ENCODE data around the gene CASTOR1.

Gene CASTOR1

DNA sequence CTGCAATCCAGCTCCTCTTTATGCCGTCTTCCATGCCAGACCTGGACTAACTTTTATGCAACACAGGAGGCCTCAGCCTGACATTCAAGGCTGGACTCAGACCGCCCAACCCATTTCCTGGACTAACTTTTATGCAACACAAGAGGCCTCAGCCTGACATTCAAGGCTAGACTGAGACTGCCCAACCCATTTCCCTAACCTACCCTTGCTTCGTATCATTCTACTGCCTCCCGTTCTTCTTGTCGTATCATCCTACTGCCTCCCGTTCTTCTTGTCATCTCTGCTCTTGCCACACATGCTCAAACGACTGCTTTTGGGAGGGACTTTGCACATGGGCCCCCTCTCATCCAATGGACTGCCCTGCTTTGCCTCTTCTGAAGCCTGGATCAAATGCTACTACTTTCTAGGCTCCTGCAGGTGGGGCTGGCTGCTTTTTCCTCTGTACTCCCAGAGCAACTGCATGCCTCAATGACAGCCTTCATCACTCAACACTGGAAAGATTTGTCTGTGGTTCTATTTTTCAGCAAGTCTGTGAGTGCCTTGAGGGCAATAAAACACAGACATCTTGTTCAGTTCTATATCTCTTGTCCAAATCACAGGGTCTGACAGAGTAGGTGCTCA lies 29.6 kb upstream of the CASTOR1 start:
- no peak for DNase-seq

DNA sequence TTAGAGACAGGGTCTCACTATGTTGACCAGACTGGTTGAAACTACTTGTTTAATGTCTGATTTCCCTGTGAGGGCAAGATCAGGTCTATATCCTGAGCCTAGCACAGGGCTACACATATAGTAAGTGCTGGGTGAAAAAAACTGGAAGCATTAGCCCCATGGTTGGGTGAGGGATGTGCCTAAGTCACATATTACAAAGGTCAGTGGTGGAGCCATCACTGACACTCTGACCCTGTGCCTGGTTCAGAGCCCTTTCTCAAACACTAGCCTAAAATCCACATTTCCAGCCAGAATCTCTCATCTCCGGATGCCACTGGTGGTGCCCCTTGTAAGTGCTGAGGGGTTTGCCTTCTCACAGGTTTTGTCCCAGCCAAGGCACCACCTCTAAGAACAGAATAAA lies 28.5 kb upstream of the CASTOR1 start:
- no peak for DNase-seq

- DNase-seq = no peak
Observed at GRCh38 chr22:30315962-30316576, 26.8 kb upstream of the CASTOR1 start.

DNA sequence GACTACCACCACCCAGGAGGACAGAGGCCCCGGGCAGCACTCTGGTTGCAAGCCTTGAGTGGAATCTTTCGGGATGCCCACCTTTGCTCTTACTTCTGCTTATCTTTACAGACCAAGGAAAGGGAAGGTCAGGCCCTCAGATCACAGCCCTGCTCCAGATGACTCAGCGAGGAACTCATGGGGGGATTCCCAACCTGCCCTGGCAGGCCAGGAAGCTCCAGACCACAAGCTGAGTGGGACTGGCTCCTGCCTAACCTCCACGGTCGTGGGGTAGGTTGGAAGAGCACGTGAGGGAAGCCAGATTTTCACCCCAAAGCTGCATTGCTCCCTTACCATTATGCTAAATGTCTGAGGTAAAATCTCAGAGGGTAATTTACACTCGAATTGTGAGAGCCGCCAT lies 25.6 kb upstream of the CASTOR1 start:
- DNase-seq = no peak

- no peak for DNase-seq
Observed at GRCh38 chr22:30313527-30314363, 24.4 kb upstream of the CASTOR1 start.

DNA sequence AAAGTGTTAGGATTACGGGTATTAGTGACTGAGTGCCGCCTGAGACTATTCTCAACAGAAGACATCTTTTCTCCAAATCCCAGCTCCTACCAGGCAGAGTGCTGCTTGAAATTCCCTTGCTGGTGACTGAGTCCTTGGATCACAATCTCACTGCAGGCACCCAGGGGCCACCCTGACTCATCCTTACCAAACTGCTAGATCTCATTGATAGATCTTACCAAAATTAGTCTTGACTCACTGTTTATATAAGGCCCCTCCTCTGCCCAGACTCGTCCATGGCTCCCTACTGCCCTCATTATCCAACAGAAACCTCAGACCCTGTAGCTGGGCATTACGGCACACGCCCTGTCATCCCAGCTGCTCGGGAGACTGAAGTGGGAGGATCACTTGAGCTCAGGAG lies 22.7 kb upstream of the CASTOR1 start:
- DNase-seq = no peak

DNA sequence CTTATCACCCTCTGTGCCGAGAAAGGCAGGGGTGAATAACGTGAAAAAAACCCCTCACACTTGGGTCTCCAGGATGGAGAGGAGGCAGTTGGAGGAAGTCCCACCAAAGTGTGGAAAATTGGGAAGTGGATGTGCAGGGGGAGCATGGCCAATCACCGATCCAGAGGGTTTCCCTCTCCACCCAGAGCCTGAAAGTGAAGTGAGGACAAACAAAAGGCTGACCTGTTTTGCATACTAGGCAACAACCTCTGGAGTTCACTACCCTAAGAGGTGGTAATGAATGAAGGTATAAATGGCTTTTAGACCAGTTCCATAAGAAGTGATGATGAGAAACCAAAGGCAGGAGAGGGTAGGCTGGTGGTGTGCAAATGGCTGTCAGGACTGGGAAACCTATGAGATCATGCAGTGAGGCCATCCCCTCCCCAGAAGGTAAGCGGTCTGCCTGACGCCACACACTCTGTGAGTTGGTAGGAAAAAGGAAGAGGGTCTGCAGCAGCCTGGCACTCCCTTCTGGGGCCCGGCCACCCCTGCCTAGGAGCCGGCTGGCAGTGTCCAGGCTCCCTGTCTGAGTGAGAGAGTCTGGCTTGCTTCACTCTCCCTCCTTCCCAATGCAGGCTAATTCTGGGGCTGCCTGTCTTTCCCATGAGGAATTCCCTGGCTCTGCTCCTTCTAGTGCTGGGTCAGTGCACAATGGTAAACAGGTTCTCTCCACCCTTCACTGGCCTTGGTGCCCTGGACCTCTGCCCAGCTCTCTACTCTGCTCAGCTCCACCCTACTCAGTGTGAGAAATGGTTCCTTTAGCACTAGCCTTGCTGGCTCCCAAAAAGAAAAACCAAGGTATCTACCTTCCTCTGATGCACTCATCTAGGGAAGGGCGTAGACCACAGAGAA lies 21.8 kb upstream of the CASTOR1 start:
- DNase-seq = no peak

DNA sequence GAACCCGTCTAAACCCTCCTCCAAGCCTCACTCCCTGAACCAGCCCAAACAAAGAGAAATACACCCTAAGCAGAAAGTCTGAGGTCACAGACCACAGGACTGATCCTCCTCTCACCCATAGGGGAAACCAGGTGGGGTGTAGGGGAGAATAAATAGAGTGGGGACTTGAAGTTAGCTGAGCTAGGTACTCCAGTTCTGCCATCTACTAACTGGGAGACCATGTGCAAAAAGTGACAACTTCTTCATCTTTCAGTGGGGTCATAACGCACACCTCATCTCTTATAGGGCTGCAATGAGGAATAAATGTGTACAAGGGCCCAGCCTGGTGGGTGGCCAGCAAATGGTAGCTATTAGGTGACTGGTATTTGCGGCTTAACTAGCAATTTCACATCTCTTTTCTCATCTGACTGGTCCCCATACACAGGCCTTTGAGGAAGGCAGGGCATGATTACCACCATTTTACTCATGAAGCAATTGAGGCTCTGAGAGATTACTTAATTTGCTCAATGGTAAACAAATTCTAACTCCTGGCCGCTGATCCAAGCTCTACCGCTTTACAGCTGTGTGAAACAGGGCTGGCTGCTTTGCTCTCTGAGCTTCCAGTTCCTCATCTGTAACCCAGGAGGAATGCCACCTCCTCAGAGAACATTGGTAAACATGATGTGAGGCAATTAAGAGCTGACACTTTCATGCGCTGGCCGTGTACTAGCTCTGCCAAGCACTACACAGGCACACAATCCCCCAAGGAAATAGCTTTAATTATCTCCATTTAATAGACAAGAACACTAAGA lies 20.8 kb upstream of the CASTOR1 start:
- DNase-seq = no peak

DNA sequence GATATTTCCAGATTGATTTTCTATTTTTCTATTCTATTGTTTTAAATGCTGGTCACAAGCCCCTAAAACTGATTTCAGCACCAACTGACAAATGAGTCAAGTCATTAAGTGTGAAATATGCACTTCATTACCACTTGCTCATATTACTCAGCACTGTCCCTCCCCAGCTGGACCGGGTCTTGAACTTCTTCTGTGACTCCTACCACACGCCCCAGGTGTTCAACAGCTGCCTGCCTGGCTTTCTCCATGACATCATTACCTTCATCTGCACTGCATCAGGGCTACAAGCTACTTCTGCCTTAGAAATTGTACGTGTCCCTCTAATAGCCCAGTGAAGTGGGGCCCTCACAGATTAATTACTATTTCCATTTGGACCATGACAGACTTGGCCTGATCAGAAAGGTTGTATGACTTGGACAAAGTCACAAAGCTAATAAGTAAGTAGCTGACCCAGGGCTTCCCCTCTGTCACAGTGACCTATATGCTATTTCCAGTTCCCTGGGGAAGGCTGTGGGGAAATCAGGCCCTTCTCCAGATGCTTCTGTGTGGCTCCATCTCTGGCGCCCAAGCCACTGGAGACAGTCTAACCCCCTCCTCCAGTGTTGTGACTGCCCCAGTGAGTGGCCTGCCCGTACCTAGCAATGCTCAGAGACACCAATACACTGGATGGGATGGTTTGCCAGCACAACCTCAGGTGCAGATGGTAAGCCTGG lies 19.4 kb upstream of the CASTOR1 start:
- DNase-seq = no peak

GRCh38 chr22:30308093-30308492 lies 18.8 kb upstream of the CASTOR1 start:
- no peak for DNase-seq

- no peak for DNase-seq
Observed at GRCh38 chr22:30307041-30307574, 17.8 kb upstream of the CASTOR1 start.

DNA sequence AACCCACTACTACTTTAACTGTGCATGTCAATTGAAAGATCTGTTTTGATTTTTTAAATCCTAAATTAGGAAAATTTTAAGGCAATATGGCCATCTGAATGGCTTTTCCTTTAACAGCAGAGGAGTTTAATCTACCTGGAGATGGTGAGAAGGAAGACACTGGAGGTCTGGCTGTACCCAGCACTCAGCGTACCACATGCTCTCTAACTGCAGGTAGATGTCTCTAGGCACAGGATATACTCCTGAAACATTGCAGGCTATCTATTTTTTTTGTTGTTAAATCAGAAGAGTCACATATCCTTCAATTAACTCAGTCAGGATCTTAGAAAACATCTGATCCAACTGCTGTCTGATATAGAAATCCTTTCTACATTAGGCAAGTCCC lies 17.3 kb upstream of the CASTOR1 start:
- DNase-seq = no peak

- DNase-seq = no peak
Observed at GRCh38 chr22:30305906-30306626, 16.8 kb upstream of the CASTOR1 start.

GRCh38 chr22:30305519-30305905 lies 16.2 kb upstream of the CASTOR1 start:
- DNase-seq = no peak

DNA sequence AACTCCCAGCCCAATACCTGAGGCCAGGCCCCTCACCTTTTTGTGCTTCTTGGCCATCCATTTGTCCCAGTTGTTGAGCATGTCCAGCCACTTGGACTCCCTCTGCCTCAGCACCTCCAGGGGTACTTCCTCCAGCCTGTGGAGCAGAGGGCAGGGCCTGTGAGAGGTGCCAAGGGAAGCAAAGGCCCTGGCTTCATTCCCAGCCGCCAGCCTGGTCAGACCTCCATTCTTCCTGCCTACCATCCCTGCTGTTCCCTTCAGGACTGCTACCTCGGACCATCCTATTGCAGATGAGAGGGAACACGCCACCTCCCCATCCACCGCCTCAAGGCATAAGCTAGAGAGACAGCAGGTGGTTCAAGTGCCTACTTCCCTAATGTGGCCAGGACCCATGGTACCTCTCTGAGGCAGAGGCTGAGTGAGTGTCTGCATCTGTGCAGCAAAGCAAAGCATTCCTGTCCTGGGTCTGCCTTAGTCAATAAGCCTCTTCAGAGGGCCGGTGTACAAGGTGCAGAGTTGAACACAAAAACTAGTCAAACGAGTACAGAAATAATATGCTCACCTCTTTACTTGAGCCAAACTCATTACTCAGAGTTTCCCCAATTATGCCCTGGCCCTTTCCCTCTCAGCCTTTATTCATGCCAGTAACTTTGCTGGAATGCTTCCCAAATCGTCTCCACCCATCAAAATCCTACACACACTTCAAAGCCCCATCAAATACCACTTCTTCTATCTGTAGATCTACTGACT lies 15.4 kb upstream of the CASTOR1 start:
- no peak for DNase-seq

- no peak for DNase-seq
Observed at GRCh38 chr22:30302810-30303138, 13.5 kb upstream of the CASTOR1 start.

DNA sequence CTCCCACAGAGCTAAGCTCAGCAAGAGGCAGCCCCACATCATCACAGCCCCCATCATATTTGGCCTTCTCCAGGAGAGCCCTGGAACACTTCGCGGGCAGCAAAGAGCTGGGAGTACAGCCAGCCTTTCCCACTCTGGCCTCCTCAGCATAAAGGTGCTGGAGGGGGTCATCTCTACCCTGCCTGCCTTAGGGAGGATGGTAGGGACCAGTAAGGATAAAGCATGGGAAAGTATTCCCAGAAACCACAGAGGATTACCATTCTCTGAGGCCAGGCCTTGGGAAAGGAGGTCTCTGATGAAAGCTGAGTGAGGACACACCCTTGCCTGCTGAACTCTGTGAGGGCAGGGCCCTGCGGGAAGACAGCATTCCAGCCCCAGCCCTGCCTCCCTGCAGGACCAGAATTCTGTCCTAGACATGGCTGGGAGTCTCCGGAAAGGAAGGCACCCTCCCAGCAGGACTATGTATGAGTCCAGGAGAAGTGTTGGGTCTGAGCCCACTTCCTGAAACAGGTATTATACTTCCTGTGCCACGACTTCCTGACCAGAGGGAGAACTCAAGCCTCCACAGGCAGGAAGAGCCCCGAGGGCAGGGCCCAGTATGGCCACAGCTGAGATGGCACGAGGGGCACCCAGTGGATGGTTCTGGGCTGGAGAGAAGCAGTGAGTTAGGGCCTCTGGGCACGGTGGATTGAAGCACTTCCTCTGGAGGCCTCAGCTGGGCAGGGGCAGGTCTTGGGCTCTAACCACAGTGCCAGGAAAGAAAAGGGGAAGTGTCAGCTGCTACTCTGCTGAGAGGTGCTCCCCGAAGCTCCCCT lies 12.9 kb upstream of the CASTOR1 start:
- no peak for DNase-seq

DNA sequence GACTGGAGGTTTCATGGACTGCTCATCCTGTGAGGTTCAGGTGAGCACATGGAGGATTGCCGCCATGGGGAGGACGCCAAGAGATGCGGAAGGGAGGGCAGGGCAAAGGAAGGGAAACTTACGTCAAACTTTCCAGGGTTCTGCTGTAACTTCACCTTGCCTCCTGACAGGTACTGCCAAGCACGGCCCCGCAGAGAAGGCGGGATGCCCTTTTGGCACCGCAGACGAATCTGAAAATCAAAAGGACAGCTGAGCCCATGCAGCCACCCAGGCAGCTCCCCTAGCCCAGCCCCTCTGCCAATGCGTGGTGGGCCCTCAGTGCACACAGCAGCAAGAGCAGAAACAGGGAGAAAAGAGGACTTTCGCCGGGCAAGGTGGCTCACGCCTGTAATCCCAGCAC lies 10.0 kb upstream of the CASTOR1 start:
- no peak for DNase-seq

Data from NCI-H1694 (cell line).